Activated gamma-delta T cell (primary cell): ENCODE measurements around the gene MAP3K13.
"Not testable (repeated sequence)": the region's sequence is repeated elsewhere in the genome, so short reads cannot be mapped to it uniquely, and the experiment has no call there.

ENCODE experiments used
- DNase-seq: peaks from one replicate; lab custom pipeline; 2025; lab: John Stamatoyannopoulos, UW

MAP3K13 gene

DNA sequence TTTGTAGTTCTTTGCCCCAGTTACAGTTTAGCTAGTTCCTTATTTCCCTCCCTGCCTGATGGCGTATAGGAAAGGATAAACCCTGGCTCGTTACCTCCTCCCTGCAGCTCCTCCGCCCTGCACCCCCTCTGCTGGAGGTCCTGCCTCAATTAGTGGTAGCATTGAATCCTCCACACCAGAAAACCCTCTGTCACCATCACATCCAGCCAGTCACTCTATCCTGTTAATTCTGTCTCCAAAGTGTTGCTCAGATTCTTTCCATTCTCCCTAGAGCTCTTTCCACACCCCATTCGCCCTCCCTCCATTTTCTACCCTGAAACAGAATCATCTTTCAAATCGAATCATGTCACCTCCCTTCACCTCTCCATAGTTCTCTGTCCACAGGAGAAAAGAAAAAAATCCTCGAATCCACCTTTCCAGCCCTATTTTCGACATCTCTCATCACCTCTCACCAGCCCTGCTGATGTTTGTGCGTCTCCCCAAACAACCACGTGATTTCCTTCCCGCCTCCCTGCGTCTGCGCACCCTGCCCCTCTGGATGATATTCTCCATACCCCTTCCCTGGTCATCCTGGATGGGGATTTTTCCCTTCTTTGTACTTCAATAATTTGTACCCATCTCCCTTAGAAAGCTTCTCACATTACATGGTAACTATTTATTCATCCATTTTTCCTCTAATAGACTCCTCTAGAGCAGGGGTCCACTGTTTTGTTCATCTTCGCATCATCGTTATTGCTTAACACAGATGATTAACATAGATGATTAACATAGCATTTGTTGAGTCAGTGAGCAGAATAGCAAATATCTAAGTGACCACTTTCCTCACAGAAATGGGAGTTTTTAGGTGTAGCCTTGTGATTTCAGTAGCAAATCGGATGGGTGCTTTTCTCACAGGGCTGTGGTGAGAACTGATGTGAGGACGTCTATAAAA lies 37.1 kb downstream of the MAP3K13 start:
- DNase-seq = no peak

DNA sequence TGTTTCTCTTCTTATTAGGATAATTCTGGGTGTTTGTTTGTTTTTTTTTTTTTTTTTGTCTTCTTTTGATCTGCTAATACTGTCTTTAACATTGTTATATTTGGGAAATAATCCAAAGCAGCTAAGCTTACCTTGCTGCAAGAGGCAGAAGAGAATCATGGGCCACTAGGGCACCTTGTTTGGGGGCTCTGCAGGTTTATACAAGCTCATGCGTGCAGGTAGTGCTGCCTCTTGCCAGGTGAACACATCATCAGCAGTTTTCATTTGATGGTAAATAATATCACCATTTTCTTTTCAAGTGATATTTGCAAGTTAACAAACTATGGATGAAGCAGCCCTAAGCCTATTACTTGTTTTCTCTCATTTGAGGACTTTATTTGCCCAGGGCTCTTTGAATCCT lies 37.9 kb downstream of the MAP3K13 start:
- DNase-seq = no peak

DNA sequence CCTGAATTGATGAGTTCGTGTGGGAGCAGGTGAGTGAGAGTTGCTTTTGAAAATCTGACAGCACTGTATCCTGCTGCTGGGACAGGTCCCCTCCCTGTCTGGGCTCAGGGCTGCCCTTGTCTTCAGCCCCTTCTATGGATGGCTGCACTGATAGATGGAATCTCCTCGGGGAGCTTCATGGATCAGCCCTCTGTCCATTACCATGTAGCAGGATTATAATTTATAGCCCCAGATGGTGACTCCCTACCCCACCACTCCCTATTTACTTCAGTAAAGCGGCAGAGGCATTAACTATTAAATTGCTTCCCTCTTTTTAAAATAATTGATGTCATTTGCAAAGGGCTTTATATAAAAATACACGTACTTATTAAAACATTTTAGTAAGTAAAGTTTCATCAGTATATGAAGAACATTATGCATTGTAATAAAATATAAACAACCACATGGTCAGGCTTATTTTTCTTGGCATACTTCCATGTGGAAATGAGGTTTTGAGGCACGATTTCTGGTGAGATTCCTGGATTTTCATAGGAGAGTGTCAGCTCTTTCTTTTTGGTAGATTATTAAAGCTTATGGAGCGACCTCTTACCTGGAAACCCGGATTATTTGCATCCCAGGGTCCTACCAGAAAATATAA lies 38.5 kb downstream of the MAP3K13 start:
- no peak for DNase-seq

DNA sequence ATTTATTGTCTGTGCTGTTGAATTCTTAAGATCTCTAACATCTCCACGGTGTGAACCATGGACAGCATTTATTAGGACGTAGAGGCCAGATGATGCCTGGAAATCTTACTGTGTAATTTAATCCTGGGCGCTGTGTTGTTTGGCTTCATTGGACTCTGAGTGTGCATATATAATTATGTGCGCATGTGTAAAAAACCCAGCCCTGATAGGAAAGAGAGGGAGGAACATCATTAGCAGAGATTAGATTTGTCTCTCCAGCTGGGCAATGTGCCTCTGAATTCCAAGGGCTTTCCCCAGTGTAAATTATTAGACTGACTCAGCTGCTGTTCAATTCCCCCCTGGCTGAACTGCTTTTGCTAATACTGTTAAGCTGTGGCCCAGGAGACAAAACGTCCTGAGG lies 39.6 kb downstream of the MAP3K13 start:
- DNase-seq = no peak

DNA sequence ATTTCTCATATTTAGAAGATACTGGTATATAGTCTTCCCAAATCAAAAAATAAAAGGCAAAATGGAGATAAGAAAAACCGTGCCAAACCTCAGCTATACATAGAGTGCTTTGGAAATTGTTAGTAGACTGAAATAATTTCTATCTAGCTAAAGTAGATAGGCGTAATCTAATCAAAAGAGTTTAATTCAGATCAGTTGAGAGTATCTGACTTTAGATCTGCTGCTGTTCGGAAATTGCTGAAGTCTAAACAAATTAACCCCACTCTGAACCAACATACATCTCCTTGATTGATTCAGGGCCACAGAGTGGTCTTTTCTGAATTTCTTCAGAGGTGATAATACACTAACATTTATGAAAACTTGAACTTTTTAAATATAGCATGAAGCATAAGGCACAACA lies 40.1 kb downstream of the MAP3K13 start:
- no peak for DNase-seq

DNA sequence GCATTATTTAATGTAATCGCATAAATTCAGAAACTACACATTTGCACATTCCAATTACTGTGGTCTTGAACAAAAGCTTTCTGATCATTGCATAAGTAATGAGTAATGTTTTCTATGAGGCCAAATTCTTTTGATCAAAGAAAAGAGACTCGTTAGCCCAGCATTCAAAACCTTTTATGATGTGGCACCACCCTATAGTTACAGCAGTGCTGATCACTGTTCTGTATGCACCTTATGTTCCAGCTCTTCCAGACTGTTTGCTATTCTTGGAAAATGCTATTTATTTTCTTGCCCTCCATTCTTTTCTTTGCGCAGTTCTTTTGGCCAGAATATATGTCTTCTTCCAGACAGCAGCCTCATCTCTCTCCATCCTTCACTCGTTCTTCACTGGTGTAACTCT lies 42.3 kb downstream of the MAP3K13 start:
- no peak for DNase-seq

DNA sequence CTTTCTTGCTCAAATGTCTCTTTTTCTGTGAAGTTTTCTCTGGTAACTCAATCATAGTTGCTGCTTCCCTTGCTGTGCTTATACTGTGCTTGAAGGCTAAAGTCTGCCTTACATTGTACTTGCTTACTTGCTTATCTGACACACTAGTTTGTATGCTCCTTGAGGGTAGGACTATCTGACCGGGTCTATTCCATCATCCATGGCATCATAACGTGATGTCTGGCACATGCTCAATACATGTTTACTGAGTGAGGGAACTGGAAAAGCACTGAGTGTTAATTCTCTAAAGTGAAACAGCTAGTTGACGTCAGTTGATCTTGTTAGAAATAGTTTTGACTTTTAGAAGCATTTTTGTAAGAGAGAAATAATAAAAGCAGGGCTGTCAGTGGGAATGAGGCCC lies 42.7 kb downstream of the MAP3K13 start:
- DNase-seq = no peak

DNA sequence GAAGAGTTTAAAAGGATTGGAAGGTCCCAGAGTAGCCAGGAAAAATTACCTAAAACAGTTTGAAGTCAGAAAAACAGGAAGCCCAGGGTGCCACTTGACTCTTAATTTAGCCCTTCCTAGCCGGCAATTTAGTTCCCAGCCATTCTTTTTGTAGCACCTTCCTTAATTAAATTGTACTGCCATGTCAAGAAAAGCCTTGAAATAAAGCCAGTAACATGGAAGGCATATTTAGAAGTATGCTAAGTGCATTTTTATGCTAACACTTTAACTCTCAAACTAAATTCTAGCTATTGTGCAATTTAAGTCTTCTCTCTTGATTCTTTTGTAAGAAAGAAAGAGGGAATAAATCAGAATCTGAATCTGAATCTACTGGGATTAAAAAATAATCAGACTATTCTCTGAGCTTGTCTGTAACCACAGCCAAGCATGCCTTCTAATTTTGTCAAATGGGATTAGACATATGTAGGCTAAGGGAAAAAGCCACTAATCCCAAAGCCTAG lies 43.2 kb downstream of the MAP3K13 start:
- no peak for DNase-seq

DNA sequence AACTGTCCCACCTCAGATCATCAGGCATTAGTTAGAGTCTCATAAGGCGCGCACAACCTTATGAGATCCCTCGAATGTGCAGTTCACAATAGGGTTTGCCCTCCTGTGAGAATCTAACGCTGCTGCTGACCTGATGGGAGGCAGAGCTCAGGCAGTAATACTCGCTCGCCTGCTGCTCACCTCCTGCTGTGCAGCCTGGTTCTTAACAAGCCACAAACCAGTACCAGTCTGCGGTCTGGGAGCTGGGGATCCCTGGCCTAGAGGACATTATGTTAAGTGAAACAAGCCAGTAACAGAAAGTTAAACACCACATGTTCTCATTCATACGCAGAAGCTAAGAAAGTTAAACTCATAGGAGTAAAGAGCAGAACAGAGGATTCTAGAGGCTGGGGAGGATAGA lies 47.0 kb downstream of the MAP3K13 start:
- DNase-seq = no peak

DNA sequence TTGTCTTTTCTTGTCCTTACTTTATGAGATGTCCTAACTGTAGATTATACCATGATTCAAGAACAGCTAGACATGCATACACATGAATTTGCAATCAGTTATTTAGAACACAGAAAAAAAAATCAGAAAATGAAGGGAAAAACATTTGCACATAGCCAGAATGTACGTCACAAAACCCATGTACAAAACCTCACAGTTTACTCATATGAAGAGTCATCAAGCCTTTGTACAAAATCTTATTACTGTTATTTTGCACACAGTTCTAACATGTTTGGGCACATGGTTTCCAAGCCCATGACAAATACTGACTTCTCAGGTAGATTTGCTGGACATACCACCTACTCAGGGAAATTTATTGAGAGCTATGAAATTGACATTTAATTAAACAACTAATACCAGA lies 48.2 kb downstream of the MAP3K13 start:
- DNase-seq = no peak

DNA sequence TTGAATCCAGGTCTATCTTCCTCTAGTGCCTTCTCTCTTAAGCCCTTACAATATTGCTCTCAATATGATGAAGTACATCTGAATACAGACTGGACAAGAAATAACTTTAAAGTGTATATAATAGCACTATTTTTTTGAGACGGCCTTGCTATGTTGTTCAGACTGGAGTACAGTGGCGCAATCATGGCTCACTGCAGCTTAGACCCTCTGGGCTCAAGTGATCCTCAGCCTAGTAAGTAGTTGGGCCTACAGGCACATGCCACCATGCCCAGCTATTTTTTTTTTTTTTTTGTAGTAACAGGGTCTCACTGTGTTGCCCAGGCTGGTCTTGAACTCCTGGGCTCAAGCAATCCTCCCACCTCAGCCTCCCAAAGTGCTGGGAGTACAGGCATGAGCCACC lies 53.6 kb downstream of the MAP3K13 start:
- no peak for DNase-seq

DNA sequence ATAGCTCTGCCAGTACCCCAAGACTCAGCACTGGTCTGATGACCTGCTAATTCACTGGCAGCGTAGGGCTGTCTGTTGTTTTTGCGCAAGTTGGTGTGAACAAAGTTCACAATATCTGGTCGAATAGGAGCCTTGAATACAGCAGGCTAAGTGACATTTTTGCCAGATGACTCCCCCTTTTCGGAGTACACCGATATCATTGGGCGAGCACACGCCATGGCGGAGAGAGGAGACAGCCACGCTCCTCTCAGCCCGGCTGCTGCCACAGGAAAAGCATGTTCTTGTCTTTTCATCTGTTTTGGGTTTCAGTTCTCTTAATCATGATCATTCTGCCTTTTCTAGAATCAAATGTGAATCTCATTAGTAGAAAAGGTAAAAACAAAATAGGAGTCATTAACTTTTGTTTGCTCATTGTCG lies 55.6 kb downstream of the MAP3K13 start:
- not testable (repeated sequence) for DNase-seq

DNA sequence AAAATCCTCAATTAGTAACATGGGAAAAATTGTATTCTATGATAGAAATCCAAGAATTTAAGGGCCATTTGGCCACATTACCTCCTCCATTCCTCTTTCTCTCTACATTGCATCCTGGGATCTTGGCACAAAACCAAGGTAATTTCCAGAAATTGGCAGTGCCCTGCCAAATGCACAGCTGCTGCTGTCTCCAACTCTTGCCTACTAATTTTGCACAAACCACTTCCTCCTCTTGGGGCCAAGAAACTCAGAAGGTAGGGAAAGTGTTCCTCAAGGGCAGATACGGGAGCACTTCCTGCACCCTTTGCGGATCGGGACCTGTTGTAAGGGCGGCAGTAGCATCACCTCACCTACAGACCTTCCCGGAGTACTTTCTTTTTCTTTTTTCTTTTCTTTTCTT lies 57.8 kb downstream of the MAP3K13 start:
- DNase-seq = no peak

DNA sequence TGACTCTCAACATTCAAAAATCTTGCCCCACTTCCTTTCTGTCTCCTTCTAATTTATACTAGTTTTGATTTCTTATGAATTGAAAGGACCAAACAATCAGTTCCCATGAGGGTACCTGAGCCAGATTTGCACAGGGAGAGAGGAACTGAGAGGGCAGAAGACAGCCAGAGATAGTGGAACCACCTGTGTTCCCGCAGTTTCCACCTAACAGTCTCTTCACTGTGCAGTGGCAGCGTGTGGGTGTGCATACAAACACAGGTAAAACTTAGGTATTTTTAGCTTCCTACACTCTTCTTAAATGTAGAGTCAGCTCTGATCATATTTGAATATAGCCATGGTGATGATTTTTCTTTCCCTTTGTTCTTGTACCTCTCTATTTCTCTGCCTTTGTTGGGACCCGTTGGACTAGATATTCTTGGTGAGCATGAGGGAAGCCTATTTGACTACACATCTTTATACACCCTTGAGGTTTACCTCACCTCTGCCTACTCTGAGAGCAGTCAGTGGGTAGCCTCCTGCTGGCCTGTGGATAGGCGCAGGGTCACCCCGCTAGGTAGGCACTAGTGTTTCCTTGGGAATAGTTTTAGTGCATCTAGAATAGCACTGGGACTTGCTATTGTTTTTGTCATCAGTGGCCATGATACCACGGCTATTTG lies 58.8 kb downstream of the MAP3K13 start:
- no peak for DNase-seq

DNA sequence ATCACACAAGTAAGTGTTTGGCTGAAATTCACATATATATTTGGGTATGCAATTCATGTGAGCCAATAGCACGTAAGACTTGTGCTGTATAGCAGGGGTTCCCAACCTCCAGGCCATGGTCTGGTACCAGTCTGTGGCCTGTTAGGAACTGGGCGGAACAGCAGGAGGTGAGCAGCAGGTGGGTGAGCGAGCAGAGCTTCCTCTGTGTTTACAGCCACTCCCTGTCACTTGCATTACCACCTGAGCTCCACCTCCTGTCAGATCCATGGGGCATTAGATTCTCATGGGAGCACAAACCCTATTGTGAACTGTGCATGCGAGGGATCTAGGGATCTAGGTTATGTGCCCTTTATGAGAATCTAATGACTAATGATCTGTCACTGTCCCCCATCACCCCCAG lies 59.7 kb downstream of the MAP3K13 start:
- DNase-seq = no peak

DNA sequence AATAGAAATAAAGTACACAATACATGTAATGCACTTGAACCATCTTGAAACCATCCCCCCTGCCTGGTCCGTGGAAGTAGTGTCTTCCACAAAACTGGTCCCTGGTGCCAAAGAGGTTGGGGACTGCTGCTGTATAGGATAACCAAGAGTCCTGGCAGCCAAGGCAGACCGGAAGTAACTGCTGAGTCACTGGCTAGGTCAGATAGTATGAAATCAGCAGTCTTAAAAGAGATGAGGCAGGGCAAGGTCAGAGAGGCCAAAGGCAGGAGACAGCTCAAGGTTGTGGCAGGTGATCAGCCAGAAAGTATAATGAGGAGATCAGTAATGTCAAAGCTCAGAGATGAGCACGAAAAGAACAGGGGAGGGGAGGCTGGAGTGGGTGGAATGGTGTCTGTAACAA lies 60.2 kb downstream of the MAP3K13 start:
- DNase-seq = no peak

DNA sequence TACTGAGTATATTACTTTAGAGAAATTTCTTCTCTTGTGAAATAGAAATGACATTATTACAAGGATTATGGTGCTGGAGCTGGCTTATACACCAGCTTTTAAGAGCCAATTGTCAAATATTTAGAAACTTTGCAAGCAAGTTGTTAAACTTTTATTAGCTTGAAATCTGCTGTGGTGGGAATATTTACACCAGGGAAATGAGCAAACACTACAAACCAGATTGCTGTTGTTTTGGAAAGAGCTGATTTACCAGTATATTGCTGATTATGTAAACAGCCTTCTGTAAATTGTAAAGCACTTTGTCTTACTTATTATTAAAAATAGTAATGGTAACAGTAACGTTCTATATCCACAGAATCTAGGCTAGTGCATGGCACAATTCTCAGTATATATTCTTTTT lies 61.5 kb downstream of the MAP3K13 start:
- DNase-seq = no peak

DNA sequence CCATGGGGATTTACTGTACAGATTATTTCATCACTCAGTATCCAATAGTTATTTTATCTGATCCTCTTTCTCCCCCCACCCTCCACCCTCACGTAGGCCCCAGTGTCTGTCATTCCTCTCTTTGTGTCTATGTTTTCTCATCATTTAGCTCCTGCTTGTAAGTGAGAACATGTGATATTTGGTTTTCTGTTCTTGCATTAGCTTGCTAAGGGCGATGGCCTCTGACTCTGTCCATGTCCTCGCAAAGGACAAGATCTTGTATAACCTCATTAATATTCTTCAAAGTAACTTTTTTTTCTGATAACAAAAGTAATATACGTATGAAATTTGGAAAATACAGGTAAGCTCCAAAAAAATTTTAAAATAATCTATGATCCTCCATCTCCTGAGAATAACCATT lies 67.4 kb downstream of the MAP3K13 start:
- DNase-seq = no peak

DNA sequence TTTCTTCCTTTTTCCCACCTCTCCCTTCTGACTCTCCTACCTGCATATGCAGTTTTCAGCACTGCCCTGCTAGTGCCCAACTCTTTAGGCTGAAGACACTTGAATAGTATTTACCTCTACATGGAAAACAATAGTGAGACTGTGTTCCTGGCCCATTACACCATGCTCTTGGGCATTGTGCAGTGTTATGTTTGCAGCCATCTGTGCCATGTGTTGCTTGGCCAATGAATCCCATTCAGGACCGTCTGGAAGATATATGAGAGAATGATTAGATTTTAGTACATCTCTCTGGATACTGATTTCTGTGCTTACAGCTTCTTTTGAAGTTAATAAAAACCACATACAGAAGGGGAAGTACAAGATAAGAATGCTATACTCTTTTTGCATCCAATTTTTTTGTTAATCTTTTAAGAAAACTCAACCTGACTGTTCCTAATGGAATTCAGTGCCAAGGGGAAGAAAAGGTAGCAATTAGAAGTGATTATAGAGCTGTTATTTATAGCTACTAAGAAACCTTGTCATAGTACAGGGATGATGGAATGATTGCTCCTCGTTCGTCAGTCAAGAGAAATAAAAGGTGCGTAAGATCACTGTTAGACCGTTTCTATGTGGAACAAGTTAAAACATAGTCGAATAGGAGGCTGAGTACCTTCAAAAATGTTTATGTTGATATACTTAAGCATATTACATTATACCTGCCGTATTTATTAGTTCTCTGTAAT lies 77.0 kb downstream of the MAP3K13 start:
- DNase-seq = no peak

DNA sequence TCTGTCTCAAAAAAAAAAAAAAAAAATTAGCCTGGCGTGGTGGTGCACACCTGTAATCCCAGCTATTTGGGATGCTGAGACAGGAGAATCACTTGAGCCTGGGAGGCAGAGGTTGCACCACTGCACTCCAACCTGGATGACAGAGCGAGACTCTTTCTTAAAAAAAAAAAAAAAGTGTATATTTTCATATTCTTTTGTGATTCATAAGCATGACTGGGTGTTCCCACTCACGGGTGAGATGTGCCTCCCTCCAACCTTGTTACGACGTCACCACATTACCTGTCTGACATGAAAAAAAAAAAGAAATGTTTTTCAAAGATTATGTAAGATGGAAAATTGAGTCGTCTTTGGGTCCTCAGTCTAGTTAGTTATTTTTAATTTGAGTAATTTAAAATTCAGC lies 79.1 kb downstream of the MAP3K13 start:
- no peak for DNase-seq

DNA sequence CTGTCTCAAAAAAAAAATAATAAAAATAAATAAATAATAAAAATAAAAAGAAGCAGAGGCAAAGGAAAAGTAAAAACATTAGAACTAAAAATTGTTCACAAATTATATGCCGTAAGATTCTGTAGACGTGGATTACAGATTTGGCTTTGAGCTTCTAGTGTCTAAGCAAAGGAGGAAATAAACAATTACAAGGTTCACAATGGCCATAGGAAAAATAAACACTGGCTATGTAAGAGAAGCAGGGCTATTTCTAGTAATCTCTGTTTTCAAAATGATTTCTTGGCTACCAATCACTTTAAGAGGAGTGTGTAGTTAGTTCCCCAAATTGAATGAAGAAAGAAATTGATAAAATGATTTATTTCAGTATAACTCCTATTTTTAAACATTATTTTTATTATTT lies 81.4 kb downstream of the MAP3K13 start:
- no peak for DNase-seq

DNA sequence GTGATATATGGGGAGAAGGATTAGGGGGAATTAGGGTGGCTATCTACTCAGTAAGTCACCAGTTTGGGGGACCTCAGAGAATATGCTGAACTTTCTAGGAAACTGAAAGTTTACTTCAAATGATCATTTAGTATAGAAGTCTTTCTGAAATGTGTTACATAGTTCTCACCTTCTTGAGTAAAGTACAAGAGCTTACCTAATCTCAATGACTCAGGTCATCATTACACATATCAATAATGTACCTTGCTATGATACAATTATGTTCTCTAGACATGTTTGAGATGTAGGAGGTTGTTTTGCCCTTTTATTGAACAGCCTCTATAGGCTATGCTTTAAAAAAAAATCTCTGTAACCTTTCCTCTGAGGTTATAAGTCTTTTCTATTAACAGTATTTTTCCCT lies 85.2 kb downstream of the MAP3K13 start:
- no peak for DNase-seq
